Adrenal gland (tissue), 12 donors: Measurements from ENCODE around the gene ZNF394. TPM values are rescaled to one million over a fixed set of nuclear protein-coding genes. Genes with fewer than 3 reads are reported as not detected.

ENCODE experiments used
- DNase-seq, 7 donors: peaks; one replicate each; pipeline ENCODE4 v3.0.0-alpha.2; 2019 to 2020
- H3K27ac ChIP-seq, 5 donors: fragments of 200-600 bp; sonication (generic) in 4 of 5; 1 replicate in 3 of 5; 2 replicates in 2 of 5; pipeline versions ENCODE4 v1.5.1 to v1.8.0; 2016 to 2020; ENCODE audit warnings: mild to moderate bottlenecking in 1 of 5
- H3K27me3 ChIP-seq: fragments of 200-600 bp; 2 replicates; pipeline ENCODE4 v1.8.0; 2021
- H3K36me3 ChIP-seq, 2 donors: fragments of 200-600 bp; replicated peaks in 1 of 2; 1 replicate in 1 of 2; 2 replicates in 1 of 2; pipeline versions ENCODE4 v1.5.1 to v1.8.0; 2018 to 2022
- H3K4me1 ChIP-seq, 2 donors: fragments of 200-600 bp; replicated peaks in 1 of 2; 1 replicate in 1 of 2; 2 replicates in 1 of 2; pipeline versions ENCODE4 v1.5.1 to v1.8.0; 2018 to 2021
- H3K4me3 ChIP-seq, 4 donors: fragments of 200-600 bp; sonication (generic) in 3 of 4; one replicate each; pipeline ENCODE4 v1.5.1; 2016 to 2018
- H3K9me3 ChIP-seq, 3 donors: fragments of 200-600 bp; sonication (generic) in 1 of 3; replicated peaks in 1 of 3; 1 replicate in 2 of 3; 2 replicates in 1 of 3; pipeline versions ENCODE4 v1.5.1 to v1.8.0; 2016 to 2021
- POLR2A ChIP-seq, 2 donors: fragments of 450-650 bp; IDR thresholded peaks; one replicate each; pipeline ENCODE4 v1.6.1; 2017; ENCODE audit warnings: antibody characterized with exemption in 2 of 2, mild to moderate bottlenecking in 2 of 2, moderate library complexity in 1 of 2
- WGBS, 4 donors: extraction: QIAGEN DNeasy Blood & Tissue Kit in 2 of 4; methylation state at CpG; one replicate each; pipeline versions ENCODE4 v1.1.5 to v1.1.7; 2013 to 2017; 5-methylcytosine and 5-hydroxymethylcytosine counted together
- intact Hi-C, 2 donors: fragments of 100-400 bp; cut with DNase I; formaldehyde crosslinking; loops; one replicate each; pipeline versions ENCODE4 v1.14.1 to v1.15.0; 2022 to 2023
- polyA plus RNA-seq, 3 donors: library from polyadenylated mRNA; stranded (reverse); fragments of 200-250 nt in 2 of 3; fragments of 350-450 nt in 1 of 3; fragmentation: Illumina TruSeq in 1 of 3; extraction: RNeasy Lipid Tissue Mini Kit (QIAGEN cat#74804) in 1 of 3; gene quantifications; one replicate each; pipeline ENCODE4 v1.2.3, GENCODE V29; 2013 to 2014
- total RNA-seq, 9 donors: library from RNA; depleted of rRNA in 4 of 9; stranded (reverse); fragments of >200 nt in 4 of 9; fragments of 120-200 nt in 1 of 9; fragmentation: NEBNext Ultra II Directional in 1 of 9; extraction: Animal tissue kit (Norgen Biotek cat#: 25700) in 1 of 9; gene quantifications; one replicate each; pipeline versions ENCODE4 v1.1.0 to v1.2.4, GENCODE V29; 2013 to 2023
- TF ChIP-seq, protein P1 (sequence below), 6 experiments: fragments of 450-650 bp in 4 of 6; fragments of 200-600 bp in 2 of 6; sonication (generic) in 1 of 6; IDR thresholded peaks; 1 replicate in 5 of 6; 2 replicates in 1 of 6; pipeline versions ENCODE4 v1.5.1 to v1.8.0; 2016 to 2021; ENCODE audit warnings: antibody characterized with exemption in 6 of 6, mild to moderate bottlenecking in 2 of 6, moderate library complexity in 1 of 6
- donor health status: healthy with polysubstance abuse.
- donor health status: Bipolar disorder and iron deficiency.
- donor health status: DM: yes; HTN: yes; CAD: no.
- donor health status: DM: no; HTN: no; CAD: no.
- donor health status: DM: no; HTN: no; CAD: no.
- donor health status: DM: yes; HTN: yes; CAD: no.

ZNF394 gene
- total and polyA plus RNA-seq, 12 donors, result 10.5 to 31.0 (median 22.8) TPM

DNA sequence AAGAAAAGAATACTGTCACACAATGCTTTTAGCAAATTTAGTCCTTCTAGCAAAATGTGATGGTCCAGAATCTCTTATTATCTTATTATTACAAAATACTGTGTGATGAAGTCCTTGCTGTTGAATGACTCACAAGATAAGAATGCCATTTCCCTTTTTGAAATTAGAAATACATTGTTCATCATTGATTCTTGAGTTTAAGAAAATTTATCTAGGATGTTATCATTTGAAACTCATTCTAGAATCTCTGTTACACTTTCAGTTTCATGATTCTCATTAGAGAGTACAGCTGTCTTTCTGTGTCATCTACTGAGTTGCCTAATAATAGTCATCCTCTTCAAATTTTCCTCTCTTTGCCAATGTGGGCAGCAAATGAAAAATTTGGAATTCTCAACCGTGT, 14.0 kb upstream of the ZNF394 start:
- Histone ChIP-seq H3K36me3 (peaks cover 0 to 40% of the 10 kb centered on the region in 2 donors), H3K27me3 (no peaks in the 10 kb centered on the region), H3K9me3 (no peaks in the 10 kb centered on the region), H3K4me3 (no peak overlapping the region), H3K4me1 (peaks cover 4 to 12% of the 10 kb centered on the region in 2 donors), H3K27ac (peak overlapping the region; percentile 25 to 73 (median 46))
- 54 to 68% (median 64%) methylated on average over 1 of the region's 1 CpG for WGBS, 4 donors
- intact Hi-C loops, result no loop called here
- no peak for TF ChIP-seq POLR2A (IDR thresholded peaks at IDR 0.05)
- TF ChIP-seq, protein P1, sequence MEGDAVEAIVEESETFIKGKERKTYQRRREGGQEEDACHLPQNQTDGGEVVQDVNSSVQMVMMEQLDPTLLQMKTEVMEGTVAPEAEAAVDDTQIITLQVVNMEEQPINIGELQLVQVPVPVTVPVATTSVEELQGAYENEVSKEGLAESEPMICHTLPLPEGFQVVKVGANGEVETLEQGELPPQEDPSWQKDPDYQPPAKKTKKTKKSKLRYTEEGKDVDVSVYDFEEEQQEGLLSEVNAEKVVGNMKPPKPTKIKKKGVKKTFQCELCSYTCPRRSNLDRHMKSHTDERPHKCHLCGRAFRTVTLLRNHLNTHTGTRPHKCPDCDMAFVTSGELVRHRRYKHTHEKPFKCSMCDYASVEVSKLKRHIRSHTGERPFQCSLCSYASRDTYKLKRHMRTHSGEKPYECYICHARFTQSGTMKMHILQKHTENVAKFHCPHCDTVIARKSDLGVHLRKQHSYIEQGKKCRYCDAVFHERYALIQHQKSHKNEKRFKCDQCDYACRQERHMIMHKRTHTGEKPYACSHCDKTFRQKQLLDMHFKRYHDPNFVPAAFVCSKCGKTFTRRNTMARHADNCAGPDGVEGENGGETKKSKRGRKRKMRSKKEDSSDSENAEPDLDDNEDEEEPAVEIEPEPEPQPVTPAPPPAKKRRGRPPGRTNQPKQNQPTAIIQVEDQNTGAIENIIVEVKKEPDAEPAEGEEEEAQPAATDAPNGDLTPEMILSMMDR (IDR thresholded peaks at IDR 0.05), result no peak
- no peak for DNase-seq

DNA sequence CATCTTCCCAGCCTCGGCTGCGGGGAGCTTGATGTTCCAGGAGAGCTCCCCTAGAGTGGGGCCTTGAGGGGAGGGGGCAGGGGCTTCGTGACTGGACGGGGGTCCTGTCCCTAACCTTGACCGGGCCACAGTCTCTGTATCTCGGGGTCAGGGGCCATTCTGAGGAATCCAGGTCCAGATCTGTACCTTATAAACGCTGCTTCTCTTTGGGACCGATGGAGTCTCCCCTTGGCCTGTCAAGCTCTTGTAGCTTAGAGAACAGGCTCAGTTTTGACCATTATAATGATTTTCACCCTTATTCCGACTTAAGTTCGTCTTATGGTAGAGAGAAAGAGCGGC, 5.2 kb upstream of the ZNF394 start:
- Histone ChIP-seq H3K4me1 (peaks cover 26 to 31% of the 10 kb centered on the region in 2 donors), H3K27ac (peak overlapping the region; percentile 86 to 96 (median 92)), H3K9me3 (no peaks in the 10 kb centered on the region), H3K27me3 (no peaks in the 10 kb centered on the region), H3K36me3 (no peaks in the 10 kb centered on the region), H3K4me3 (peak overlapping the region; percentile 38 to 77 (median 61))
- intact Hi-C loops, result no loop called here
- DNase-seq, result no peak
- no peak for TF ChIP-seq POLR2A (IDR thresholded peaks at IDR 0.05)
- TF ChIP-seq, protein P1 (IDR thresholded peaks at IDR 0.05), result no peak
- 2 to 5% (median 2%) methylated on average over 3 to 11 of the region's 11 CpGs for WGBS, 4 donors

DNA sequence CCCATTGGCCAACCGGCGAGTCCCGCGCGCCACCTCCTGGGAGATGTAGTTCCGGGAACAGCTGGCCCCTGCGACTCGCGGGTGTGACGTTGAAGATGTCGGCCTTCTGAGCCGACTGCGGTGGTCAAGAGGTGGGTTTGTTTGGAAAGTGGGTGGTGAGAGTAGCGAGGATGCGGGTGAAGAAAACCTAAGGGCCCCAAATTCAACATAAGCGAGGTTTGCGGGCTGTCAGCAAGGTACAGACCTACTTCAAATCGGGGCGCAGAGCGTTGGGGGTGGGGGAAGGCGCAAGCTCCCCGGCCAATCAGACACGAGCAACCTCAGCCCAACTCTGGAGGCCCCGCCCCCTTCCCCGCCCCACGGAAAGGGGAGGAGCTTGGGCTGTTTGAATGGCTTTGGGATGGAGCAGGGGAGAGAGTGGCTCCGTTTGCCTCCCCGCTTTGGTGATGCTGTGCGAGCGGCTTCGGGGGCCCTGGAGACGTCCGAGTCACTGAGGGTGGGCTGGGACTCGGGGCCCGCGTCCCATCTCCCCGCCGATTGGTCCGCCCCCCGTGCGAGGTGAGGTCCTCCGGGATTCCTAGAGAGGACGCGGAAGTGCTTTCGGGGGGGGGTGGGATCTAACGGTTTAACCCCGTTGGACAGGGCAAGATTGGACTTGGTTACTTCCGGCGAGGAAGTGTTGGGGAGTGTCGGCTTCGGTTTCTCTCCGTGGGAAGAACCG, 4.7 kb upstream of the ZNF394 start, which contains the start of gene ZKSCAN5:
Gene ZKSCAN5, plus strand, starts transcription at position 60 of the 721 bp plus-strand sequence. CDS start 1,383 bp downstream, outside the sequence.
- intact Hi-C loops, result no loop called here
- DNase-seq, result peak; percentile 98 to 99 (median 99)
- peaks cover 26 to 31% of the 10 kb centered on the region in 2 donors for H3K4me1 ChIP-seq
- TF ChIP-seq POLR2A (IDR thresholded peaks at IDR 0.05), result peak; percentile 34 to 82
- TF ChIP-seq, protein P1 (IDR thresholded peaks at IDR 0.05), result no peak
- no peaks in the 10 kb centered on the region for H3K9me3 ChIP-seq
- no peaks in the 10 kb centered on the region for H3K36me3 ChIP-seq
- WGBS, 4 donors, result 0 to 1% (median 1%) methylated on average over 18 to 53 of the region's 53 CpGs
- H3K4me3 ChIP-seq, result peak within 1 kb of the TSS; percentile 38 to 77 (median 61)
- peak within 1 kb of the TSS; percentile 86 to 96 (median 92) for H3K27ac ChIP-seq
- H3K27me3 ChIP-seq, result no peaks in the 10 kb centered on the region

DNA sequence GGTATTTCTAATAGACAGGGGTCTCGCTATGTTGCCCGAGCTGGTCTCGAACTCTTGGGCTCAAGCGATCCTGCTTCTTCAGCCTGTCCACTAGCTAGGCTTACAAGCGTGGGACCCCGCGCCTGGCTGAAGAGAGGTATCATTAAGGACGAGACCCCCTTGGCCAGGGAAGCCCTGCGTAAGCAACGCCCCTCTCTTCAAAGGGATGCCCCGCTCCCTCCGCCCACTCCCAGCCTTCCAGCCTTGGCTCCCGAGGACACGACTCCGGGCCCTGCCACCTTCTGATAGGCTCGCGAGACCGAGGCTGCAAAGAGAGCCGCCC, 4.2 kb upstream of the ZNF394 start:
- H3K36me3 ChIP-seq, result no peaks in the 10 kb centered on the region
- no peak for TF ChIP-seq POLR2A (IDR thresholded peaks at IDR 0.05)
- TF ChIP-seq, protein P1 (IDR thresholded peaks at IDR 0.05), result no peak
- peaks cover 26 to 31% of the 10 kb centered on the region in 2 donors for H3K4me1 ChIP-seq
- peak overlapping the region in 2 of 4 donors; percentile 59 to 63 for H3K4me3 ChIP-seq
- H3K9me3 ChIP-seq, result no peaks in the 10 kb centered on the region
- intact Hi-C loops, result no loop called here
- no peaks in the 10 kb centered on the region for H3K27me3 ChIP-seq
- no peak for DNase-seq
- H3K27ac ChIP-seq, result peak overlapping the region; percentile 86 to 96 (median 92)
- WGBS, 4 donors, result 5 to 10% (median 6%) methylated on average over 11 to 19 of the region's 19 CpGs; no CpG with 5 or more reads in 1 of the 4 donors
